Aorta (tissue), 5 donors: Measurements from ENCODE around the gene CISD1. TPM values are rescaled to one million over a fixed set of nuclear protein-coding genes. Genes with fewer than 3 reads are reported as not detected.
"Not testable (repeated sequence)": the region's sequence is repeated elsewhere in the genome, so short reads cannot be mapped to it uniquely, and the experiment has no call there.

ENCODE experiments used
- ATAC-seq: fragments of 200-7000 bp; cut with Tn5 transposase; one replicate; pipeline ENCODE4 v1.9.1; 2022; ENCODE audit warnings: moderate library complexity; ENCODE audit not compliant: low FRiP score
- DNase-seq, 2 donors: peaks; one replicate each; pipeline ENCODE4 v3.0.0-alpha.2; 2020
- H3K27ac ChIP-seq, 2 donors: one replicate each; pipeline ENCODE4 v1.5.1; 2013; ENCODE audit warnings: low read length in 2 of 2, mild to moderate bottlenecking in 2 of 2, moderate library complexity in 2 of 2, control low read depth in 1 of 2, inconsistent platforms in 1 of 2, low read depth in 1 of 2
- H3K27me3 ChIP-seq, 2 donors: one replicate each; pipeline ENCODE4 v1.6.1; 2013; ENCODE audit warnings: control low read depth in 1 of 2, low read length in 1 of 2, mild to moderate bottlenecking in 1 of 2, moderate library complexity in 1 of 2; ENCODE audit not compliant: insufficient read depth in 2 of 2, control insufficient read depth in 1 of 2
- H3K36me3 ChIP-seq, 2 donors: one replicate each; pipeline ENCODE4 v1.6.1; 2013; ENCODE audit warnings: control low read depth in 1 of 2, low read length in 1 of 2, mild to moderate bottlenecking in 1 of 2; ENCODE audit not compliant: insufficient read depth in 2 of 2, control insufficient read depth in 1 of 2
- H3K4me1 ChIP-seq, 2 donors: one replicate each; pipeline ENCODE4 v1.6.1; 2013; ENCODE audit warnings: low read length in 2 of 2, control low read depth in 1 of 2, mild to moderate bottlenecking in 1 of 2, moderate library complexity in 1 of 2; ENCODE audit not compliant: insufficient read depth in 2 of 2, control insufficient read depth in 1 of 2
- H3K4me3 ChIP-seq, 2 donors: one replicate each; pipeline ENCODE4 v1.5.1; 2013; ENCODE audit warnings: low read length in 2 of 2, control low read depth in 1 of 2, mild to moderate bottlenecking in 1 of 2
- H3K9me3 ChIP-seq: one replicate; pipeline ENCODE4 v1.6.1; 2013; ENCODE audit warnings: mild to moderate bottlenecking, low read length; ENCODE audit not compliant: control insufficient read depth
- WGBS, 2 donors: extraction: QIAGEN DNeasy Blood & Tissue Kit; methylation state at CpG; one replicate each; pipeline ENCODE4 v1.1.7; 2013; 5-methylcytosine and 5-hydroxymethylcytosine counted together
- intact Hi-C, 2 donors: fragments of 100-400 bp; cut with DNase I; formaldehyde crosslinking; loops; one replicate each; pipeline versions ENCODE4 v1.14.2 to v1.15.0; 2022
- long read RNA-seq, 2 donors: library from polyadenylated mRNA; unstranded; transcript quantifications; one replicate each; pipeline ENCODE4 v2.0.0, GENCODE V29; 2020 to 2021
- polyA plus RNA-seq, 2 donors: library from polyadenylated mRNA; stranded (reverse); fragments of 200-250 nt; gene quantifications; one replicate each; pipeline ENCODE4 v1.2.3, GENCODE V29; 2013
- total RNA-seq, 2 donors: library from RNA; stranded (reverse); fragmentation: NEBNext Ultra II Directional; extraction: Animal tissue kit (Norgen Biotek cat#: 25700); gene quantifications; one replicate each; pipeline ENCODE4 v1.2.1, GENCODE V29; 2021
- donor health status: healthy with polysubstance abuse.
- donor health status: Bipolar disorder and iron deficiency.
- donor health status: DM: no; HTN: no; CAD: no.
- donor health status: DM: no; HTN: no; CAD: no.
- donor health status: DM: yes; HTN: yes; CAD: no.

CISD1 gene
- total RNA-seq (10 to 100 TPM; 28.8 to 30.7 TPM), polyA plus RNA-seq (10 to 100 TPM; 33.7 to 47.7 TPM)
- long read RNA-seq, donor 1, transcript CISD1-201 (3 exons, 2,479 nt) = major isoform, 7 of 13 reads
- long read RNA-seq, donor 1, partial matches to known transcripts = 1 of 13 reads
- long read RNA-seq, donor 1, other reads (novel, unspliced or antisense) = 5 of 13 reads
- long read RNA-seq, donor 2, transcript CISD1-201 (3 exons, 2,479 nt) = major isoform, 7 of 12 reads
- long read RNA-seq, donor 2, partial matches to known transcripts = 3 of 12 reads
- long read RNA-seq, donor 2, other reads (novel, unspliced or antisense) = 2 of 12 reads

- peak; percentile 96 for ATAC-seq
- DNase-seq = peak; percentile 97 to 98
- Histone ChIP-seq H3K27me3 (no peaks in the 10 kb centered on the region), H3K4me3 (peak within 1 kb of the TSS; percentile 71 to 82), H3K4me1 (no peaks in the 10 kb centered on the region), H3K27ac (peak within 1 kb of the TSS; percentile 68 to 96), H3K9me3 (no peaks in the 10 kb centered on the region), H3K36me3 (no peaks in the 10 kb centered on the region)
- intact Hi-C loops = no loop called here
- WGBS, 2 donors = 0 to 1% methylated on average over 60 to 66 of the region's 66 CpGs
Observed at GRCh38 chr10:58268946-58269781, at the start of gene CISD1. Gene CISD1, plus strand, starts transcription at chr10:58269162. Its CDS starts 112 bp downstream, at chr10:58269274.

DNA sequence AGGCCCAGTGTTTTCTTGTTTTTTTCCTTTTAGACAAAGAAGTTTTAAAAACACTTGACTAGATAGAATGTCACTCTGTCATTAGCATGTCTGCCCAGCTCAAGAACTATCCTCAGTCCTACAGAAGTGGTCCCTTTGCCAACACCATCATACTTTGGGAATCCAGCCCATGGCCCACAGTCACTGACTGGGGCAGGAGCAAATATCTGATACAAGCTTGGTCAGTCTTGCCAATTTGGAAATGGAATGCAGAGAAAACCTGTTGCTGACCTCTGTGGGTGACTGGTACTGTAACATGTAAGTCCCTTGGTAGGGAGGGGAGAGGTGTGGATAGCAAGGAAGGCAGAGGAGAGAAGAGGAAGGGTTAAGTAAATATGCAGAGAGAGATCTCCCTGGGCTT, 49.1 kb upstream of the CISD1 start:
- H3K27me3 ChIP-seq = no peaks in the 10 kb centered on the region
- no peak for ATAC-seq

DNA sequence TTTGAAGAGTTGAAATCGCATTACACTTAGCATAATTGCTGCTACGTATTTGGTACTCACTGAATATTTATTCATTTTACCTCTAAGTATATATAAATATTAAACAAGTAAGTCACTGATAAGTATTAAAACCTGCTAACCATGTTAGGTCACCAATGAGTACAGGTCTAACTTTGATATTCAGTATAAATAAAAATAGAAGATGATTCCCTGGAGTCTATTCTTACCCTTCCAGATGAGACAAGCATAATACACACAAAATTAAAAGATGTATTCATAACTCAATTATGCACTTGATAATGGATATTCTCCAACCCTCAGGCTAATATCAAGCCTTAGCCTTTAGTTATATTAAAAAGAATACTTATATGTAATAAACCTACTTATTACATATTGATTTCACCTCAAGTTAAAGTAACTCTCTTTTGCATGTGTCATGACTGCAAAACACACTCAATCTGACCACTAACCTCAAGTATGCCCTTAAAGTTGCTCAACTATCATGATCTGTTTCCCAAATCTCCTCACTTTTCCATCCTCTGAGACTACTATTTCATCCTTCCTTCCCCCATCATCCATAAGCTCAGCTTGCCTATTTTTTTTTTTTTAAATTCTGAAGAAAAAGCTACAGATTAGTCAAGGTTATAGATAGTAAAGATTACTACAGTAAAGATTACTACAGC, 48.1 kb upstream of the CISD1 start:
- Histone ChIP-seq H3K27ac (no peak overlapping the region), H3K9me3 (no peaks in the 10 kb centered on the region), H3K36me3 (no peaks in the 10 kb centered on the region), H3K4me3 (no peak overlapping the region), H3K4me1 (no peaks in the 10 kb centered on the region), H3K27me3 (no peaks in the 10 kb centered on the region)
- ATAC-seq (no peak), DNase-seq (no peak)
- 96 to 99% methylated on average over 2 of the region's 2 CpGs for WGBS, 2 donors
- intact Hi-C loops = no loop called here

More for the DNA sequence above, 49.1 kb upstream of the CISD1 start:
- intact Hi-C loops = no loop called here
- Histone ChIP-seq H3K4me3 (no peak overlapping the region), H3K9me3 (no peaks in the 10 kb centered on the region), H3K36me3 (no peaks in the 10 kb centered on the region), H3K27ac (no peak overlapping the region), H3K4me1 (no peaks in the 10 kb centered on the region)
- no peak for DNase-seq

DNA sequence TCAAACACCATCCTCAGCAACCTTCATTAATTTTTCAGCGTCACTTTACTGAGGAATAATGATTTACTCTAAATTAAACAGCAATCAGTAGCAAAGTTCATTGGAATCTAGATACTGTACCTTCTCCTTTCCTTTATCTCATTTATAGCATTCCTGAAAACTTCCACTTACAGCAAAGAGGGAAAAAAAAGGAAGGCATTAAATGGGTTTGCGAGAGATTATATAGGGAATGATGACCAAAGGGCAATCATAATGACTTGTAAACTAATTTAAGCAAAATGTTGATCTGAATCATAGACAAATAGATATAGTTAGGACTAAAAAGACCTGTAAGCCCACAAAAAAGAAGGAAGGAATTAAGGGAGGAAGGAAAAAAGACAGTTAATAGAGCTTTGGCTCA, 43.3 kb upstream of the CISD1 start:
- no peaks in the 10 kb centered on the region for H3K9me3 ChIP-seq
- no peaks in the 10 kb centered on the region for H3K27me3 ChIP-seq
- no peak for ATAC-seq
- H3K4me3 ChIP-seq = no peak overlapping the region
- intact Hi-C loops = no loop called here
- 96 to 97% methylated on average over 2 of the region's 2 CpGs for WGBS, 2 donors
- H3K4me1 ChIP-seq = no peaks in the 10 kb centered on the region
- no peak overlapping the region for H3K27ac ChIP-seq
- DNase-seq = no peak
- no peaks in the 10 kb centered on the region for H3K36me3 ChIP-seq

DNA sequence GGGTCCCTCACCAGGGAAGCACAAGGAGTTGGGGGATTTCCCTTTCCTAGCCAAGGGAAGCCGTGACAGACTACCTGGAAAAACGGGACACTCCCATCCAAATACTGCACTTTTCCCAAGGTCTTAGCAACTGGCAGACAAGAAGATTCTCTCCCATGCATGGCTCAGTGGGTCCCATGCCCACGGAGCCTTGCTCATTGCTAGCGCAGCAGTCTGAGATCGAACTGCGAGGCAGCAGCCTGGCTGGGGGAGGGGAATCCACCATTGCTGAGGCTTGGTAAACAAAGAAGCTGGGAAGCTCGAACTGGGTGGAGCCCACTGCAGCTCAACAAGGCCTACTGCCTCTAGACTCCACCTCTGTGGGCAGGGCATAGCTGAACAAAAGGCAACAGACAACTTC, 39.1 kb upstream of the CISD1 start:
- DNase-seq, H3K9me3 ChIP-seq, ATAC-seq, H3K27me3 ChIP-seq, H3K27ac ChIP-seq, H3K4me3 ChIP-seq, intact Hi-C loops, H3K36me3 ChIP-seq, H3K4me1 ChIP-seq: not testable (repeated sequence)
- WGBS, 2 donors = 82 to 92% methylated on average over 7 of the region's 7 CpGs

- H3K9me3 ChIP-seq = no peaks in the 10 kb centered on the region
- H3K4me3 ChIP-seq = no peak overlapping the region
- H3K36me3 ChIP-seq = peaks cover 0 to 3% of the 10 kb centered on the region in 2 donors
- no peak overlapping the region for H3K27ac ChIP-seq
- no peaks in the 10 kb centered on the region for H3K4me1 ChIP-seq
- H3K27me3 ChIP-seq = no peaks in the 10 kb centered on the region
- DNase-seq (no peak), ATAC-seq (no peak)
- intact Hi-C loops = no loop called here
- 85 to 89% methylated on average over 3 of the region's 3 CpGs for WGBS, 2 donors
Observed at GRCh38 chr10:58237014-58237834, 31.7 kb upstream of the CISD1 start.

GRCh38 chr10:58239561-58240169, 29.3 kb upstream of the CISD1 start:
- 79 to 81% methylated on average over 5 of the region's 5 CpGs for WGBS, 2 donors
- peaks cover 0 to 3% of the 10 kb centered on the region in 2 donors for H3K36me3 ChIP-seq
- H3K4me3 ChIP-seq = no peak overlapping the region
- H3K4me1 ChIP-seq = no peaks in the 10 kb centered on the region
- DNase-seq (no peak), ATAC-seq (no peak)
- no peaks in the 10 kb centered on the region for H3K27me3 ChIP-seq
- intact Hi-C loops = no loop called here
- H3K27ac ChIP-seq = no peak overlapping the region
- H3K9me3 ChIP-seq = no peaks in the 10 kb centered on the region

- Histone ChIP-seq H3K4me1 (no peaks in the 10 kb centered on the region), H3K4me3 (no peak overlapping the region), H3K36me3 (peaks cover 0 to 3% of the 10 kb centered on the region in 2 donors), H3K9me3 (no peaks in the 10 kb centered on the region), H3K27ac (no peak overlapping the region), H3K27me3 (no peaks in the 10 kb centered on the region)
- intact Hi-C loops = no loop called here
- DNase-seq = no peak
- no peak for ATAC-seq
- WGBS, 2 donors = 69 to 73% methylated on average over 4 of the region's 4 CpGs
Observed at GRCh38 chr10:58240531-58240930, 28.4 kb upstream of the CISD1 start.
